ENCODE data around the gene MYLK.
"Not testable (repeated sequence)": the region's sequence is repeated elsewhere in the genome, so short reads cannot be mapped to it uniquely, and the experiment has no call there.

Gene MYLK

DNA sequence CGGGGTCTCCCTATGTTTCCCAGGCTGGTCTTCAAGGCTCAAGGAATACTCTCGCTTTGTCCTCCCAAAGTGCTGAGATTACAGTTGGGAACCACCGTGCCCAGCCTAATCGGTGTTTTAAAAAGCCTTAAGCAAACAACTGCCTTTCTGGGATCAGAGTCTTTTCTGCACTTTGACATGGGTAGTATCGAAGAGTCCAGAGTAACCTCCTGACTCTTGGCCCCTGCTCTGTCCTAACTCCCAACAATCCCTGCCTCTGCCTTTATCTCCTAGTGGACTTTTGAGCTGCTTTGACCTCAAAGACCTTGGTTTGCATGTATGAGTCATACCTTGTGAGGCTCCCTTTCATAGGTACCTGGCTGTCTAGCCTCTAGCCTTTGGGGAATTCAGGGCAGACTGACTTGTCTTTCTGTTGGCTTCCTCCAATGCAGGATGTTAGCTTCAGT lies 278.3 kb downstream of the MYLK start:
- DNase-seq (ENCODE audit: low read depth in 4 of 4, low spot score in 1 of 4) = no peak

DNA sequence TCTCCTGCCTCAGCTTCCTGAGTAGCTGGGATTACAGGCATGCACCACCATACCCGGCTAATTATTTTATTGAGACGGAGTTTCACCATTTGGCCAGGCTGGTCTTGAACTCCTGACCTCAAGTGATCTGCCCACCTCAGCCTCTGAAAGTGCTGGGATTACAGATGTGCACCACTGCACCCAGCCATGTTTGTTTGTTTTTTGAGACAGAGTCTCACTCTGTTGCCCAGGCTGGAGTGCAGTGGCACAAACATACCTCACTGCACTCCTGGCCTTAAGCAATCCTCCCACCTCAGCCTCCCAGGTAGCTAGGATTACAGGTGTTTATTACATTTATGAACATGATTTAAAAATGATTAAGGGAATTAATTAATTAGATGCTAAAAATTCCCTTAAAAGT lies 281.0 kb downstream of the MYLK start:
- DNase-seq (ENCODE audit: low read depth in 4 of 4, low spot score in 1 of 4) = not testable (repeated sequence)

DNA sequence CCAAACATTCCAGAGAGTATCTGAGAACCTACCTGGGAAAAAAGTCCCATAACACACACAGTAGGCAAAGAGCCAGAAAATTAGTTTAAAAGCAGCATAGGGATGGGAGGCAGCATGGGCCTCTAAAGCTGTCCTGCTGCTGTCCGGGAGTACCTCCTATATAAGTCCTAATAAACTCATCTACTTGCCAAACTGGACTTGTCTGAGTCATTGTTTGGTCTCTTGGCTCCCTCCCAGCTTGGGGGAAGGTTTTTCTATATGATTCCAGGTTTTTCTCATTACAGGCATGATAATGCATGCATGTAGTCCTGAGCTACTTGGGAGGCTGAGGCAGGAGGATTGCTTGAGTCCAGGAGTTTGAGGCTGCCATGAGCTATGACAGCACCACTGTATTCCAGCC lies 281.8 kb downstream of the MYLK start:
- no peak for DNase-seq (ENCODE audit: low read depth in 4 of 4, low spot score in 1 of 4)

DNA sequence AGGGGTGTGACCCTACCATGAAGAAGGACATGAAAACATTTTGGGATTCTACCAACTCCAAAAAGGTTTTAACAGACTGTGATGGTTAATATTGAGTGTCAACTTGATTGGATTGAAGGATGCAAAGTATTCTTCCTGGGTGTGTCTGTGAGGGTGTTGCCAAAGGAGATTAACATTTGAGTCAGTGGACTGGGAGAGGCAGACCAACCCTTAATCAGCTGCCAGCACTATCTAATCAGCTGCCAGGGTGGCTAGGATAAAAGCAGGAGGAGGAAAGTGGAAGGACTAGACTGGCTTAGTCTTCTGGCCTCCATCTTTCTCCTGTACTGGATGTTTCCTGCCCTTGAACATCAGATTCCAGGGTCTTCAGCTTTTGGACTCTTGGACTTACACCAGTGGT lies 283.3 kb downstream of the MYLK start:
- DNase-seq (ENCODE audit: low read depth in 4 of 4, low spot score in 1 of 4) = not testable (repeated sequence)

DNA sequence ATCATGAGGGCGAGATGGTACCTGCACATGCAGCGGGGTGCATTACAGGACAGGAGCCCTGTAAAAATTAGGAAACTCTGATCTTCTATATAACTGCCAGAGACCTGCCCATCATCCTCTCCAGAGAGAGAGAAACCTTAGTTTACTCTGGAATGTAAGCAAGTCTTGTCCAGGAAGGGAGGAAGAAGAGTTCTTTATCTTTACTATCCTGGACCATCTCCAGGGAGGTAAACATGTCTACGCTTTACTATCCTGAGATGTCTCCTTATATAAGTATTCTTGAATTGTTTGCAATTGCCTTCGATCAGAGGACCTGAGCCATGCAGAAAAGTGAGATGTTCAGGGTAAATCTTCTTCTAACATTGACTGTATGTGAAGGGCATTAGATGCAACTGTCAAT lies 286.6 kb downstream of the MYLK start:
- DNase-seq (ENCODE audit: low read depth in 4 of 4, low spot score in 1 of 4) = no peak

DNA sequence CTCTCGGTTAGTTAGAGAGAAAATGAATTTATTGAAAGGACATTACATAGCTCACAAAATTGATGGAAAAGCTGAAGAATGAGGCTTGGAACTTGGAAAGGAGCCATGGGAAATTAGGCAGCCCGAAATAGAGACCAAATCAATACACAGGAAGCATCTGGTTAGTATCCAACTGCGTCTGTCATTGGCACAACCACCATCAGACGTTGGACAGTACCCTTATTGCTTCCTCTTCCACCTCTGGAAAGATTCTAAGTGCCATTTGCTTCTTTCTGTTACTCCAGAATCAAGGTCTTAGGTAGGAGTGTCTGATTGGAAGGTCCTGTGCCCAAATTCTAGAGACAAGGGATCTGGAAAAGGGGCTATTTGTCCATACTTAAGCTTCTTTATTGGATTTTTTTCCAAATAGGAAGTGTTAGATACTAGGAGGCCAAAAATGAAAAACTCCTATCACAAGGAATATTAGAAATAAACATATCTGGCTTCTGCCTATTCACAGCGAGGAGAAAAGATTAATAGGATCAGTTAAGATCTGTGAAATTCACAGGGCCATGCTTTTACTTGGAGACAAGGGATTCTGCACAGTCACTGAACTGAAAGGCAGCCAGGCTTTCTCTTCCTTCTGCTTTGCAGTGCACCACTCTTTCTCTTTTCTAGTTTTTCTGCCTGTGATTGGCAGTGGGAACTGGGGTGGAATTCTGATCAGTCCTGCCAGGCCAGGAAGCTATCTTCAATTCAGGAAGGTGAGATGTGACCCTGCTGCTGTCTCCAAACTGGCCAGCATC lies 288.5 kb downstream of the MYLK start:
- no peak for DNase-seq (ENCODE audit: low read depth in 4 of 4, low spot score in 1 of 4)

DNA sequence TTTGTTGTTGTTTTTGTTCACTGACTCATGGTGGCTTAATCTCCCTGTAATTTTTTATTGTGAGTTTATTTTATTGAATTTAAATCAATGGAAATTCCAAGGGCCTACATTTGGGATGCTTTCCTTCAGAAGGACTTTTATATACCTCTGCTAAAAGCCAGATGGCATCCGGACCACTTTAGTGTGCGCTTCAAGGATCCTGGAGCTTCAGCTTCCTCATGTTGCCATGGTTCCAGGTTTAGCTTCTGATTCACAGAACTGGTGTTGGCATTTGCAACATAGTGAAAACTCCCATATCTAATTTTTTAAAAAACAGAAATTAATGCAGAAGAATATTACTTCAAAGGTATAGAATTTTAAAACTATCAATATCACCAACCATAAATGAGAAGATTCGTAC lies 290.8 kb downstream of the MYLK start:
- DNase-seq (ENCODE audit: low read depth in 4 of 4, low spot score in 1 of 4) = no peak

DNA sequence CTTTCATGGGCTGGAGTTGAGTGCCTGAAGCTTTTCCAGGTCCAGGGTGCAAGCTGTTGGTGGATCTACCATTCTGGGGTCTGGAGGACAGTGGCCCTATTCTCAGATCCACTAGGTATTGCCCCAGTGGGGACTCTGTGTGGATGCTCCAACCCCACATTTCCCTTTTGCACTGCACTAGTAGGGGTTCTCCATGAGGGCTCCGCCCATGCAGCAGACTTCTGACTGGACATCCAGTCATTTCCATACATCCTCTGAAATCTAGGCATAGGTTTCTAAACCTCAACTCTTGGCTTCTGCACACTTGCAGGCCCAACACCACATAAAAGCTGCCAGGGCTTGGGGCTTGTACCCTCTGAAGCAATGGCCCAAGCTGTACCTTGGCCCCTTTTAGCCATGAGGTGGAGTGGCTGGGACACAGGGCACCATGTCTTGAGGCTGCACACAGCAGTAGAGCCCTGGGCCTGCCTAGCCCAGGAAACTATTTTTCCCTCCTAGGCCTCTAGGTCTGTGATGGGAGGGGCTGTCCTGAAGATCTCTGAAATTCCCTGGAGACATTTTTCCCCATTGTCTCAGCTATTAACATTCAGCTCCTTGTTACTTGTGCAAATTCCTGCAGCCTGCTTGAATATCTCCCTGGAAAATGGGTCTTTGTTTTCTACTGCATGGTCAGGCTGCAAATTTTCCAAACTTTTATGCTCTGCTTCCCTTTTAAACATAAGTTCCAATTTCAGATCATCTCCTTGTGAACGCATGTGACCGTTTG lies 293.3 kb downstream of the MYLK start:
- no peak for DNase-seq (ENCODE audit: low read depth in 4 of 4, low spot score in 1 of 4)

DNA sequence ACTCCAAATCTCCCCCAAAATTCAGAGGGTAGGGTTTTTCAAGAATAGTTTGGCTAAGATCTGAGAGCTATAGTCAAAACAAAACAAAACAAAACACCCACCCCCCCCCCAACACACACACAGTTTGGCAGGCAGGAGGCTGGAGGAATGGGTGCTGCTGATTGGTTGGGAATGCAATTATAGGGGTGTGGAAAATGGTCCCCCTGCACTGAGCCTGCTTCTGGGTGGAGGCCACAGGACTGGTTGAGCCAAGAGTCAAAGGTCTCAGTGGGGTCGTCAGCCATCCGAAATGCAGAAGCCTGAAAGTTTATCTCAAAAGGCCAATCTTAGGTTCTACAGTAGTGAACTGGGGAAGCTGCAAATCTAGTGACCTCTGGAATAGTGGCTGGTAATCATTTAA lies 296.7 kb downstream of the MYLK start:
- DNase-seq (ENCODE audit: low read depth in 4 of 4, low spot score in 1 of 4) = no peak

DNA sequence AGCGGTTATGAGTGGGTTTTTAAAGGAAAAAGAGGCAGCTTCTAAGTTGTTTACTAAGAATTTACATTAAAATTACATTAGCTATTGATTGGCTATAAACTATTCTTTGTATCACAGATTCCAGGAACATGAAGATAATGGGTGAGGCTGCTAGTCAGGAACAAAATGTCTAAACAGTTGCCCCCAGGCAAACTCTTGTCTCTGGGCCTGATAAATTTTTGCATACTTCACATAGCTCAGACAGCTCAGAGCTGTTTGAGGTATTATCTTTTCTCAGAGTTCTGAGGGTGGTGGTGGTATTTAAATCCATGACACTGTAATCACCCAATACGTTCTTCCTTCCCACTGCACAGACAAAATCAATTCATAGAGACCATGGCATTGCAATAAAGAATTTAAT lies 297.2 kb downstream of the MYLK start:
- no peak for DNase-seq (ENCODE audit: low read depth in 4 of 4, low spot score in 1 of 4)

DNA sequence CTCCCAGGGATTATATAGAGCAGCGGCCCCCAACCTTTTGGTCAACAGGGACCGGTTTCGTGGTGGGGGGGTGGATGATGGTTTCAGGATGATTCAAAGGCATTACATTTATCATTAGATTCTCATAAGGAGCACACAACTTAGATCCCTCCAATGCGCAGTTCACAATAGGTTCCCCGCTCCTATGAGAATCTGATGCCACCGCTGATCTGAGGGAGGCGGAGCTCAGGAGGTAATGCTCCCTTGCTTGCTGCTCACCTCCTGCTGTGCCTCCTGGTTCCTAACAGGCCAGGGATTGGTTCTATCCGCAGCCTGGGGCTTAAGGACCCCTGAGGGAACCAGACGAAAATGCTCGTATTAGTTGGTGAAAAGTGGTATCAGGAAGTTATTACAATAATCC lies 298.0 kb downstream of the MYLK start:
- peak in 2 of 4 experiments; percentile 18 to 28 for DNase-seq (ENCODE audit: low read depth in 4 of 4, low spot score in 1 of 4)

DNA sequence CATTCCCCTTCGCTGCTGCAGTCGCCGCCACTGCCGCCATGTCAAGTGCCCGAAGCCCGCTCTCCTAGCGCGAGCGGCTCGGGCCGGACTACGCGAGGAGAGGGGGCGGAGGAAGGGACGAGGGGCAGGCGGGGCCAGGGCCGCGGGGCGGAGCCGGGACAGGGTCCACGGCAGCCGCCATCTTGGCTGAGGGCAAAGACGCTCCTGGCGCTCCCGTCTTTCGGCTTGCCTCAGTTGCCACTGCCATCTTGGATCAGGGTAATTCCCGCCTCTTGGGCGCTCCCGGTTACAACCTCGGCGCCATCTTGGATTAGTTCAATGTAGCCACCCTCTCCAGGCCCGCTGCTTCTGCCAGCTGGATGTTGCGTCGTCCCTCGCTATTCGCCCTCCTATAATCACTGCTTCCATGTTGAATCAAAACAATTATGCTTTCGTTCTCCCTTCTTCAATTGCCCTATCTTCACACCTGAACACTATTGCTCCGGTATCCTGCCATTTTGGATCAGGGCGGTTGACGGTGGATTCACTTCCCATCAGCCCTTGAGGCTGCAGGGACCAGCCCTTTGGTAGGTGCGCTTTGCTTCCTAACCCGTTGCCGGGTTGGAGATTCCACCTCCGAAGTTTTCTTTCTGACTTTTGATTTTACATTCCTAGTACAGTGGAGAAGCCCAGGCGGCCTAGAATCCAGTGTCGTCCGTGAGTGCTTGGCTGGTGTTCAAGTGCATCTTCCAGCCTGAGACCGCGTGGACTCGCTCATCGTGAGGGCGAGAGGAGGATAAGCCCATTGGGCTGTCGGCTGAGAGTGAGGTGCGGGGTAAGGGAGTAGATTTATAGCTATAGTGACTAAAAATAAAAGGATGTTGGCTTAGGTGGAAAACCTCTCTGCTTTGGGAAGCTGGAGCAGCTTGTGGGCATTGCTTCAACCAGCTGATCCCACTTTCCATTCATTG lies 298.9 kb downstream of the MYLK start, which contains the start of gene HACD2:
TSS of gene HACD2 (minus strand) at position 66 of the 950 bp plus-strand sequence. CDS start at position 40, 26 bp downstream.
- DNase-seq (ENCODE audit: low read depth in 4 of 4, low spot score in 1 of 4) = peak; percentile 86 to 94 (median 90)

DNA sequence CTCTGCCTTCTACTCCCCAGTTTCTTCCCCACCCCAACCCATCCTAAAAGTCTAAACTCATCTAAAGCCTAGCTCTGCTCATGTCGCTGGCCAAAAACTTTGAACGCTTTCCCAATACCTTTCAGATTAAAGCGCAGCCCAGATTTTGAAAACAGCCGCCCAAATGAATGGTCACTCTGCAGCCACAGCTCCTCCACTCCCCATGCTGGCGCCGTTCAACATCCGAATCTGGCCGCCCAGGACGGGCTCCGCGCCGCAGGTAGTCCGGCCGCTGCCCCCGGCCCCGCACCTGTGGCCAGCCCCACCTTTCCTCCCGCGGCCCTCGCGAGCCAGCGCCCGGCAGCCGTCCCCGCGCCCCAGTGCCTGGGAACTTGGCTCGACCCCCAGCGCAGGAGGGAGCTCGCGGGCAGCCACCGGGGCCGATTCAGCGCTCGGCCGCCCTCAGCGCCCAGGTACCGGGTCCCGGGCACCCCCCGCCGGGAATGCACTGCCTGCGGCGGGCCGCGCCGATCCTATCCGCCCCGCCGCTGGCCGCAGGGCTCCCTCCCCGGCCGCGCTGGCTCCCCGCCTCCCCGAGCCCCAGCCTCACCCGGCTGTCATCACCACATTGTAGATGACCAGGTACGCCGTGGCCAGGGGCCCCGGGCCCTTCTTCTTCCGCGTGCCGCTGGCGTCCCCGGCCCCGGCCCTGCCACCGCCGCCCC lies 299.7 kb downstream of the MYLK start:
- peak in 1 of 4 experiments; percentile 20 for DNase-seq (ENCODE audit: low read depth in 4 of 4, low spot score in 1 of 4)

DNA sequence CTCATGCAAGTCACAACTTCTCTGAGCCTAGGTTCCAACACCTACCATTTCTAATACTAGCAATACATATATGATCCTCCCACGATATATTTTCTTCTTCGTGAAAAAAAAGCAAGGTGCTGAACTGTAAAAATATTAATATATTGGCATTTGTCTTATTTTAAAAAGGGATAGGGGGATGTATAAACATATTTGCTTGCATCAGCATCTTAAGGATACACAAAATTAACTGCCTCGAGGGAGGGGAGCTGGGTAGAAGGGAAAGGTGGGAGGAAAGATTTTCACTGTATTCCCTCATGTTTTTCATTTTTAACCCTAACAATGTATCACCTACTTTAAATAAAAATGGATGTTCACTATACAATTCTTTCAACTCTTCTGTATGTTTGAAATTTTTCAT lies 300.6 kb downstream of the MYLK start:
- DNase-seq (ENCODE audit: low read depth in 4 of 4, low spot score in 1 of 4) = no peak

DNA sequence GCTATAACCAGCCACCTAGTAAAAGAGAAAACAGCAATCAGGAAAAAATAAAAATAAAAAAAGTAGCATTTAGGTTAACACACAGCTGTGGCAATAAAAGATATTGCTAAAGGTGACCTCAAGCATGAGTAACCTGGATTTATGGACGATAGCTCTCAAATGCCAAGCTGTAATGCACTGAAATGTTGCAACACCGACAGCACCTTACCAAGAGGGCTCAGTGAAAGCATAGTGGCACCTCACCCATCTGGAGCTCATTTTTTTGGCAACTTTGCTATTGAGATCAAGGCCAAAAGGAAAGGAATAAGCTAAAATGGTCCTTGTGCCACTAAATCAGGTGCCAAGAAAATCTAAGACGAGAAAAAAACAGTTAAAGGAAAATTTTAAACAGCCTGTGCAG lies 301.8 kb downstream of the MYLK start:
- no peak for DNase-seq (ENCODE audit: low read depth in 4 of 4, low spot score in 1 of 4)

DNA sequence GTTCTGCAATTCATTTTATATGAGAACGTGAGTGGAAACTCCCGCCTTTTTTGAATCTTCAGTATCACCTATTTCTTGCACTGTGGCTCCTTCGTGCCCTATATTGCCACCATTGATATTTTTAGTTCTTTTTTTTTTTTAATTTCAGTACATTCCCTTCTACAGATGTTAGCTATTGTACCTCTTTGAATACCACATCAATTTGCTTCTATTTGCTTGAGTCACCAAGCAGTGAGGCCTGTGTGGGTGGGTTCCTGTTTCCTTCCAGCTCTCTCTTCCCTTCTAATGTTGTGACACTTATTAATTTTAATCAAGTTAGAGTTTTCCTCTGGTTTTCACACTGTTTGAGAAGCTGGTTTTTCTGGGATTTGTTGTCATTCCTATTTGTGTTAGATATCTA lies 308.0 kb downstream of the MYLK start:
- DNase-seq (ENCODE audit: low read depth in 4 of 4, low spot score in 1 of 4) = no peak

DNA sequence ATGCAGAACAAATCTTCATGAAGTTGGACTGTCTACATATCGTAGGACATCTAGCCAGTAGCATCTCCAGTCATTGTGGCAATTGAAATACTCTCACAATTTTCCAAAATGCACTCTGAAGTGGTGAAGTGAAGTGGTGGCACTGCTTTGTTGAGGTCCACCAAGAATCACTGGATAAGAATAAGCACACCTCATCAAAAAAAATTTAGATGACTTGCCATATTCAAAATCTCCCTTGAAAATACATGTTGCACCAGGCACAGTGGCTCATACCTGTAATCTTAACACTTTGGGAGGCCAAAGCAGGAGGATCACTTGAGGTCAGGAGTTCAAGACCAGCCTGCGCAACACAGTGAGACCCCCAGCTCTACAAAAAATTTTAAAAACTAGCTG lies 312.2 kb downstream of the MYLK start:
- DNase-seq (ENCODE audit: low read depth in 4 of 4, low spot score in 1 of 4) = no peak

DNA sequence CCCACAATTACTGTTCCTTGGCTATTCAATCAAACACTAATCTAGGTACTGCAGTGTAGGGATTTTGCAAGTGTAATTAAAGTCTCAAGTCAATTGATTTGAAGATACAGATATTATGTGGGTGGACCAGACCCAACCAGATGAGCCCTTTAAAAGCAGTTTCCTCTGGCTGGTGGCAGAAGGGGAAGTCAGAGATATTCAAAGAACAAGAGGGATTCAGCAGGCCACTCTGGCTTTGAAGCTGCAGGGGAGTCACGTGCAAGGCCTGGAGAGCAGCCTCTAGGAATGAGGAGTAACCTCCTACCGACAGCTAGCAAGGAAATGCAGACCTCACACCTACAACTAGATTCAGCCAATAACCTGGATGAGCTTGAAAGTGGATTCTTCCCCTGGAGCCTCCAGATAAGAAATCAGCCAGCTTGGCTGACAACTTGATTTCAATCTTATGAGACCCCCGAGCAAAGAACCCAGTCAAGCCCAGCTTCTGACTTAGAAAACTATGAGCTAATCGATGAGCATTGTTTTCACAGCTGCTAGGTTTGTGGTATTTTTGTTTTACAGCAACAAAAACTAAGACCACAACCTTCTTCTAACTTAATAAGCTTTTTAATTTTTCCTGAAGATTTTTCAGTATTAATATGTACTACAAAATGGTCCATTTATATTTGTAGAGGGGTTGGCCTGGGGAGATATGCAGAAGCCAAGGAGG lies 312.7 kb downstream of the MYLK start:
- DNase-seq (ENCODE audit: low read depth in 4 of 4, low spot score in 1 of 4) = no peak

DNA sequence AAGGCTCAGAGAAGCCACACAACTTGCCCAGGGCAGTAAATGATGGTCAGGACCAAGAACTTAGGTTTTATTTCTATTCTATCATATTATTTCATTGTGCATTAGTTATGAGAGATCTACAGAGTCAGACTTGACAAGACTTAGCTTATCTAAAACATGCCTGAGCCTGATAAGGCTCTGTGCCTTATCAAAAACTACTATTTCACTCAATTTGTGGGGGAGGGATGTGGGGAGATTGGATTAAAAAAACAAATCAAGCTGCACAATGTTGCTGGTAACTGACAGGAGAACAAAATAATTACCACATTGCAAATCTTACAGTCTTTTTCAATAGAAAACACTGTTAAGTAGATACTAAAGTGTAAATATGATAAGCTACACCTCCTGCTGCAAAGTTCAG lies 315.3 kb downstream of the MYLK start:
- DNase-seq (ENCODE audit: low read depth in 4 of 4, low spot score in 1 of 4) = no peak

DNA sequence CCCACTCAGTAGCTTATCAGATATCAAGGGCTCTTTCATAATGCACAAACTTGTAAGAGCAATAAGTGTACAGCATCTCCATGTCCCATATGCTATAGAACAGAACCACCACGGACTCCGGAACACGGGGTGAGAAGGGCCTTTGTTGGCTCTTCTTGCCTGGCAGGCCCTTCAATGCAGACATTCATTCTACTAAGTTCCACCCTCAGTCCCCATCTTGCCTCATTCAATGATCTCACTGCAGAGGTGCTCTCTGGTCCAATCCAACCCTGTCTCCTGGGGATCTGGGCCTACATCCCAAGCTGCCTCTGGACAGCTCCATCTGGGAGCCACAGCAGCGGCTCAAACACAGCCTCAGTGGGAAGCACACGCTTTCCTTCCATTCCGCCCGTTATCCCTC lies 316.1 kb downstream of the MYLK start:
- no peak for DNase-seq (ENCODE audit: low read depth in 4 of 4, low spot score in 1 of 4)

All from stimulated activated CD4-positive, alpha-beta T cell treated with anti-CD3 and anti-CD28 coated beads, Interleukin-1b, Interleukin-23, amount 100 ng/mL, for 24 hours (primary cell).